ENCODE measurements around the gene SEMA6A. TPM values are rescaled to one million over a fixed set of nuclear protein-coding genes. Genes with fewer than 3 reads are reported as not detected.

The SEMA6A gene
- total RNA-seq, 1 experiment from 2014 or later: 2.1 TPM

DNA sequence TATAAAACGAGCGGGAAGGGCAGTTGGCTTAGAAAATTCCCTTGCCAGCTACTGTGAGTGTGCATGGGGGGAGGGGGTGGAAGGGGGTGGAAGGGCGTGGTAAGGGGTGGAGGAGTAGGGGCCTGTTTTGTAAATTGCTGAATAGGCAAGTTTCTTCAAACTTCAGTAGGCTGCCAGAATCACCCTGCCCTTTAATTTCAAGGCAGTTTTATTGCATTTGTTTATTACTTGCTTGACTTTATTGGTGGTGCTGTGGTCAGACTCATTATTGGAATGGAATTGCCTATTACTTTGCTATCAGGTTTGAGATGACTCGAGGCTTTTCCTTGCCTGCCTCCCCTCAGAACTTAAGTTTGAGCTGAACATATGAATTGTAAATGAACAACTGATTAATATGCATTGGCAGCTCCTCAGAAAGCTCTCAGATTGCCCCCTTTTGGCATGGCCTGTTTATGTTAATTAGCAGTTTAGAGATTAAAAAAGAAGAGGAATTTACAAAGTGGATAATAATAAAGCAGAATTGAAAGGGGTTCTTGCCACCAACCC is 76.0 kb downstream of the SEMA6A start:
- H3K27ac Mint-ChIP-seq (ENCODE audit: low read depth, unreplicated experiment): no peak overlapping the region
- BruUV-seq (replicated peaks): no TSS peak
- intact Hi-C loops (cut with micrococcal nuclease): no loop called here
- ChIA-PET CTCF (interaction anchor here (0.6 to 1.1 kb wide), 3 partner anchors 22 to 24 kb away, joined by 3 to 4 read pairs (median 3); no protein-coding TSS in a partner anchor), POLR2A (no interaction called here)
- TF ChIP-seq CTCF (IDR thresholded peaks at IDR 0.05; ENCODE audit: unreplicated experiment): no peak
- no peaks in the 10 kb centered on the region for H3K4me1 Mint-ChIP-seq (ENCODE audit: insufficient read depth, unreplicated experiment)
- no peaks in the 10 kb centered on the region for H3K27me3 Mint-ChIP-seq (ENCODE audit: insufficient read depth, unreplicated experiment)
- H3K36me3 Mint-ChIP-seq (ENCODE audit: insufficient read depth, unreplicated experiment): no peaks in the 10 kb centered on the region
- no peaks in the 10 kb centered on the region for H3K9me3 Mint-ChIP-seq (ENCODE audit: unreplicated experiment)
- no peak for DNase-seq (ENCODE audit: unreplicated experiment)
- no peak overlapping the region for H3K4me3 Mint-ChIP-seq (ENCODE audit: unreplicated experiment)

DNA sequence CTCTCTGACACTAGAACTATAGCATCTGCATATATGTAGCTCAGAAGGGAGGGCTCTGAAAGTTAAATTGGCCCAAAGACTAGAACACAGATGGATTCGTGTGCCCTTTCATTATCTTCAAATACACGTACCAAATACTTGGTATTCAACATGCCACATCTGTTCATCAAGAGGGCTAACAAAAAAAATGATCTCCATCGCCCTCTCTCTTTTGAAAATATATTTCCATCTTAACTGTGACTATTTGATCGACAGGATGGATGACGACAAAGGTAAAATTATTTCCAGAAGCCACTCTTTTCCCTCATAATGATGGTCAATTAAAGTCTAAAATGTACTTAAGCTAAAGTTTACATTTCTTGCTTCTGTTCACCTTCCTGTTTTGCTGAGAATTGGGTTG is 77.0 kb downstream of the SEMA6A start:
- no peak overlapping the region for H3K27ac Mint-ChIP-seq (ENCODE audit: low read depth, unreplicated experiment)
- peaks cover 5% of the 10 kb centered on the region for H3K4me1 Mint-ChIP-seq (ENCODE audit: insufficient read depth, unreplicated experiment)
- no peaks in the 10 kb centered on the region for H3K9me3 Mint-ChIP-seq (ENCODE audit: unreplicated experiment)
- ChIA-PET CTCF (interaction anchor here (0.8 to 1.1 kb wide), 3 partner anchors 12 to 23 kb away, joined by 3 to 4 read pairs (median 3); no protein-coding TSS in a partner anchor), POLR2A (interaction anchor here (0.7 kb wide), 1 partner anchor 1755 kb away, joined by 3 read pairs; no protein-coding TSS in a partner anchor)
- intact Hi-C loops (cut with micrococcal nuclease): no loop called here
- no peak overlapping the region for H3K4me3 Mint-ChIP-seq (ENCODE audit: unreplicated experiment)
- H3K36me3 Mint-ChIP-seq (ENCODE audit: insufficient read depth, unreplicated experiment): no peaks in the 10 kb centered on the region
- DNase-seq (ENCODE audit: unreplicated experiment): no peak
- H3K27me3 Mint-ChIP-seq (ENCODE audit: insufficient read depth, unreplicated experiment): no peaks in the 10 kb centered on the region
- TF ChIP-seq CTCF (IDR thresholded peaks at IDR 0.05; ENCODE audit: unreplicated experiment): no peak
- no TSS peak for BruUV-seq (replicated peaks)

DNA sequence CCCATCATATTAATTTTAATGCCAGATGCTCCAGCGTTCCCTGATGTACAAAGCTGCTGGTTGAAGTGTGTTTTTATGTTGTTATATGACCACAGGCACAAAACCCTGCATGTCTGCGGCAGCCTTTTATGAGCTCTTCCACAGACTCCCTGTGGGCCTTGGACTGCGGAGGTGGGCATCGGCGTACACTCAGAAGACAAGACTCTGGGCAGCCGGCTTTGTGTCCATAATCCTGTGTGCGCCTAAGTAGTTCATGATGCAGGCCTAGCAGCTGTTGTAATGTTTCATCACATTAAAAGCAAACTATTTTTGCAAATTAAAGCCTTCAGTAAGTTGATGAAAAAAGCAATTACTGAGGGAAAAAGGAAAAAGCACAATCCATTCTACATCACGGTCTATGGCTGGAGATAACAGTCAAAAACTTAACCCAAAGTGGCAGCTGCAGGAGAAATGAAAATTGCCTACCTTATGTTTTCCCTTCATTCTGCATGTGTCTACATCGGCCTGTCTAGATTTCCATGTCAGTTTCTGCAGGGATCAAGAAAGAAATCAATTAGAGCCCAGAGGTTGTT is 78.8 kb downstream of the SEMA6A start:
- no peak overlapping the region for H3K4me3 Mint-ChIP-seq (ENCODE audit: unreplicated experiment)
- intact Hi-C loops (cut with micrococcal nuclease): no loop called here
- H3K27ac Mint-ChIP-seq (ENCODE audit: low read depth, unreplicated experiment): no peak overlapping the region
- TF ChIP-seq CTCF (IDR thresholded peaks at IDR 0.05; ENCODE audit: unreplicated experiment): no peak
- peaks cover 14% of the 10 kb centered on the region for H3K4me1 Mint-ChIP-seq (ENCODE audit: insufficient read depth, unreplicated experiment)
- no peaks in the 10 kb centered on the region for H3K36me3 Mint-ChIP-seq (ENCODE audit: insufficient read depth, unreplicated experiment)
- CTCF ChIA-PET: interaction anchor here (0.6 kb wide), 1 partner anchor 44 kb away, joined by 3 read pairs; no protein-coding TSS in a partner anchor
- POLR2A ChIA-PET: no interaction called here
- H3K9me3 Mint-ChIP-seq (ENCODE audit: unreplicated experiment): no peaks in the 10 kb centered on the region
- DNase-seq (ENCODE audit: unreplicated experiment): no peak
- no peaks in the 10 kb centered on the region for H3K27me3 Mint-ChIP-seq (ENCODE audit: insufficient read depth, unreplicated experiment)
- no TSS peak for BruUV-seq (replicated peaks)

DNA sequence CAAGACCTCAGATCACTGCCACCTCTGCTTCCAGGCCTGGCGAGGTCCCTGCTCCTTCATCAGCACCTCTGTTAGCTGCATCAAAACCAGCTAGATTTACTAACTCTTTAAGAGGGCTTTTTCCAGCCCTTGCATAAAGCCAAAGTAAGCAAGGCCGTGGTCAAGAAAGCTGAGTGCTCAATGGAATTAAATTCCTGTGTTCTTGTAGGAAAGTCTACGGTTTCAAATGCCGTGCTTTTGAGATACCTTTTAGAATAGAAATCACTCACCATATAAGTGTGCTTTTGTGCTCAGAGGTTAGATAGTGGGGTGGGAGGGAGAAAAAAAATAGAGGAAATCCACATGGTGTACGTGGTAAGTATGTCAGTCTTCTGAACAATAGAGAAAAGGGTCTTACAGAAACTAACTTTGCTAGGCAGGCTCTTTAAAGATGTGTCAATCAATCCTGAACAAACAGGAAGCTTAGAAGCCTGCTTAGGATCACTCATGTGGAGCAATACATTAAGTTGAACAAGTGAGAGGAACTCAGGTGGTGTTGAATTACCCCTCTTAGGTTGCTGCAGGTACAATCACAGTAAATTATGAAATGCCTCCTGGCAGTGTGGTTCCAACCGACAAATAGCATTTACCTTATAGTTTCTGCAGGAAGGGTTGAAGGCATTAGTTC is 79.7 kb downstream of the SEMA6A start:
- BruUV-seq (replicated peaks): no TSS peak
- H3K4me1 Mint-ChIP-seq (ENCODE audit: insufficient read depth, unreplicated experiment): peaks cover 14% of the 10 kb centered on the region
- no peaks in the 10 kb centered on the region for H3K36me3 Mint-ChIP-seq (ENCODE audit: insufficient read depth, unreplicated experiment)
- no peak overlapping the region for H3K27ac Mint-ChIP-seq (ENCODE audit: low read depth, unreplicated experiment)
- no peaks in the 10 kb centered on the region for H3K9me3 Mint-ChIP-seq (ENCODE audit: unreplicated experiment)
- POLR2A ChIA-PET: interaction anchor here (0.6 kb wide), 1 partner anchor 803 kb away, joined by 3 read pairs; no protein-coding TSS in a partner anchor
- no peaks in the 10 kb centered on the region for H3K27me3 Mint-ChIP-seq (ENCODE audit: insufficient read depth, unreplicated experiment)
- CTCF ChIA-PET: interaction anchor here (0.8 to 1.6 kb wide), 2 partner anchors 17 to 357 kb away, joined by 3 to 4 read pairs; no protein-coding TSS in a partner anchor
- no peak for TF ChIP-seq CTCF (IDR thresholded peaks at IDR 0.05; ENCODE audit: unreplicated experiment)
- no peak overlapping the region for H3K4me3 Mint-ChIP-seq (ENCODE audit: unreplicated experiment)
- no peak for DNase-seq (ENCODE audit: unreplicated experiment)
- intact Hi-C loops (cut with micrococcal nuclease): no loop called here

Data from MCF 10A (cell line).